HepG2 (cell line): ENCODE results near the gene TAF6. TPM values are rescaled to one million over a fixed set of nuclear protein-coding genes. Genes with fewer than 3 reads are reported as not detected.

Experiments
- ATAC-seq: fragments of 200-7000 bp; cut with Tn5 transposase; 3 replicates; pipeline ENCODE4 v1.9.1; 2020; ENCODE audit warnings: mild to moderate bottlenecking, moderate library complexity
- BruUV-seq: library from RNA; stranded (reverse); fragments of 400-500 nt; replicated peaks from 2 replicates; lab custom pipeline; 2021; lab: Mats Ljungman, UMichigan
- CTCF ChIA-PET: fragments of 300-600 bp; formaldehyde crosslinking; extraction: SDS; loops from one replicate; lab custom pipeline; 2021; ENCODE audit warnings: low total read pairs, inconsistent platforms, low intra/inter-chr PET ratio; lab: Yijun Ruan, JAX
- POLR2A ChIA-PET: fragments of 350-600 bp; sonication (Branson Sonifier 250); formaldehyde crosslinking; loops from one replicate; lab custom pipeline; 2020; ENCODE audit warnings: antibody characterized with exemption, inconsistent platforms; lab: Yijun Ruan, JAX
- DNase-seq: peaks from one replicate; pipeline ENCODE4 v3.0.0-alpha.2; 2015; ENCODE audit warnings: low spot score
- FAIRE-seq: peaks from 3 replicates; lab custom pipeline; 2011; peaks lifted over from hg19 to GRCh38; lab: Jason Lieb, UNC
- H2AFZ ChIP-seq: one replicate; pipeline ENCODE4 v1.6.1; 2011; ENCODE audit warnings: low read length, inconsistent platforms
- H3K27ac ChIP-seq: fragments of 300-600 bp; 3 replicates; pipeline ENCODE4 v1.8.0; 2011; ENCODE audit warnings: mixed run types, mild to moderate bottlenecking, mixed read lengths, low read length, inconsistent platforms; ENCODE audit not compliant: insufficient read depth; ENCODE audit errors: extremely low read length
- H3K27me3 ChIP-seq, 2 experiments: fragments of 200-600 bp in 1 of 2; 2 replicates in 1 of 2; 3 replicates in 1 of 2; pipeline versions ENCODE4 v1.6.0 to v1.8.0; 2011; ENCODE audit warnings: low read length in 2 of 2, mild to moderate bottlenecking in 2 of 2, moderate library complexity in 2 of 2, inconsistent platforms in 1 of 2; ENCODE audit not compliant: insufficient read depth in 2 of 2, control insufficient read depth in 1 of 2
- H3K36me3 ChIP-seq, 2 experiments: fragments of 200-600 bp in 1 of 2; replicated peaks in 1 of 2; 2 replicates in 1 of 2; 3 replicates in 1 of 2; pipeline versions ENCODE4 v1.5.1 to v1.8.0; 2011; ENCODE audit warnings: low read length in 2 of 2, inconsistent platforms in 1 of 2; ENCODE audit not compliant: insufficient read depth in 2 of 2, control insufficient read depth in 1 of 2
- H3K4me1 ChIP-seq: 2 replicates; pipeline ENCODE4 v1.5.1; 2012; ENCODE audit warnings: low read length, inconsistent platforms; ENCODE audit not compliant: insufficient read depth
- H3K4me2 ChIP-seq: 2 replicates; pipeline ENCODE4 v1.6.0; 2011; ENCODE audit warnings: low read depth, low read length, inconsistent platforms
- H3K4me3 ChIP-seq, 3 experiments: fragments of 200-600 bp in 1 of 3; sonication (generic), shearing (Covaris generic) in 1 of 3; replicated peaks in 1 of 3; 2 replicates each; pipeline ENCODE4 v1.5.1; 2011 to 2016; ENCODE audit warnings: low read length in 3 of 3, inconsistent platforms in 2 of 3, low read depth in 2 of 3, mild to moderate bottlenecking in 2 of 3, control low read depth in 1 of 3, mixed read lengths in 1 of 3; ENCODE audit not compliant: insufficient read depth in 1 of 3
- H3K79me2 ChIP-seq: one replicate; pipeline ENCODE4 v1.6.1; 2011; ENCODE audit warnings: low read length, inconsistent platforms; ENCODE audit not compliant: insufficient read depth
- H3K9ac ChIP-seq: 2 replicates; pipeline ENCODE4 v1.6.0; 2011; ENCODE audit warnings: mild to moderate bottlenecking, low read depth, low read length, inconsistent platforms; ENCODE audit not compliant: insufficient read depth
- H3K9me3 ChIP-seq: 2 replicates; pipeline ENCODE4 v1.5.1; 2012; ENCODE audit warnings: mild to moderate bottlenecking, low read length
- H4K20me1 ChIP-seq: 2 replicates; pipeline ENCODE4 v1.6.0; 2011; ENCODE audit warnings: inconsistent platforms, mild to moderate bottlenecking, low read length, moderate library complexity; ENCODE audit not compliant: insufficient read depth
- FOXP1 ChIP-seq, 2 experiments: fragments of 450-650 bp in 1 of 2; IDR thresholded peaks; 2 replicates each; pipeline ENCODE4 v1.6.1; 2017 to 2018; ENCODE audit warnings: antibody characterized with exemption in 1 of 2
- HNRNPH1 ChIP-seq: fragments of 200-400 bp; formaldehyde crosslinking; optimal IDR thresholded peaks from 2 replicates; pipeline ENCODE3; 2017; ENCODE audit warnings: mild to moderate bottlenecking, low read depth, low read length
- HNRNPL ChIP-seq: fragments of 200-400 bp; formaldehyde crosslinking; IDR thresholded peaks from 2 replicates; pipeline ENCODE4 v1.6.1; 2017; ENCODE audit warnings: mild to moderate bottlenecking, low read depth, low read length
- IRX3 ChIP-seq: sonication (generic); formaldehyde crosslinking; IDR thresholded peaks from 2 replicates; pipeline ENCODE4 v1.8.1; 2023; ENCODE audit warnings: mild to moderate bottlenecking, low read depth, missing genetic modification reagents, borderline replicate concordance
- JARID2 ChIP-seq: sonication (generic); formaldehyde crosslinking; IDR thresholded peaks from 2 replicates; pipeline ENCODE4 v1.8.1; 2023; ENCODE audit warnings: missing genetic modification reagents, inconsistent platforms; ENCODE audit not compliant: insufficient replicate concordance
- KDM3A ChIP-seq: IDR thresholded peaks from 2 replicates; pipeline ENCODE4 v1.6.1; 2018; ENCODE audit warnings: low read depth, missing compliant biosample characterization
- KLF9 ChIP-seq: IDR thresholded peaks from 2 replicates; pipeline ENCODE4 v1.6.1; 2016; ENCODE audit warnings: low read depth
- LCORL ChIP-seq, 2 experiments: fragments of 450-650 bp in 1 of 2; sonication (generic) in 1 of 2; formaldehyde crosslinking in 1 of 2; IDR thresholded peaks; 2 replicates each; pipeline versions ENCODE4 v1.5.0 to v1.6.1; 2017 to 2020; ENCODE audit warnings: antibody characterized with exemption in 1 of 2, missing genetic modification reagents in 1 of 2
- MYC ChIP-seq: sonication (generic); formaldehyde crosslinking; IDR thresholded peaks from 2 replicates; pipeline ENCODE4 v1.9.0; 2021; ENCODE audit warnings: missing genetic modification reagents, borderline replicate concordance
- NFRKB ChIP-seq: fragments of 450-650 bp; IDR thresholded peaks from 2 replicates; pipeline ENCODE4 v1.6.1; 2017
- REXO4 ChIP-seq: sonication (generic); formaldehyde crosslinking; IDR thresholded peaks from 2 replicates; pipeline ENCODE4 v1.8.0; 2022; ENCODE audit warnings: missing genetic modification reagents, mild to moderate bottlenecking, borderline replicate concordance
- SCMH1 ChIP-seq: sonication (generic); formaldehyde crosslinking; IDR thresholded peaks from 2 replicates; pipeline ENCODE4 v1.9.0; 2021; ENCODE audit warnings: missing genetic modification reagents, mild to moderate bottlenecking, borderline replicate concordance
- ZNF629 ChIP-seq: sonication (generic); formaldehyde crosslinking; conservative IDR thresholded peaks from 2 replicates; pipeline ENCODE4 v1.5.0; 2020; ENCODE audit warnings: missing genetic modification reagents
- WGBS: methylation state at CpG from one replicate; pipeline ENCODE4 v1.1.6; 2017; ENCODE audit warnings: low lambda C conversion rate; 5-methylcytosine and 5-hydroxymethylcytosine counted together
- in situ Hi-C: cut with HindIII; loops from 2 replicates; pipeline ENCODE4 v1.10.0; 2017; ENCODE audit warnings: low pct_unique_long_range_greater_than_20kb; ENCODE audit not compliant: extremely low pct_ligation_motif_present
- intact Hi-C: fragments of 100-400 bp; cut with micrococcal nuclease; formaldehyde crosslinking; loops from one replicate; pipeline ENCODE4 v1.10.0; 2022; ENCODE audit not compliant: unreplicated experiment
- polyA plus RNA-seq, 8 experiments: library from polyadenylated mRNA; depleted of rRNA in 3 of 8; stranded (reverse) in 7 of 8; unstranded in 1 of 8; fragments of >200 nt; fragmentation: Illumina TruSeq in 4 of 8; extraction: Trizol in 4 of 8; gene quantifications; 2 replicates each; pipeline versions ENCODE4 v1.2.1 to v1.2.3, GENCODE V29; 2011 to 2016; ENCODE audit warnings: low read depth in 4 of 8, missing spikeins in 1 of 8, mixed read lengths in 1 of 8; ENCODE audit not compliant: insufficient read depth in 1 of 8
- total RNA-seq, 5 experiments: library from RNA; depleted of rRNA; stranded (reverse); fragments of >200 nt; fragmentation: Illumina TruSeq; extraction: Trizol; gene quantifications; 2 replicates each; pipeline ENCODE4 v1.2.3, GENCODE V29; 2016; ENCODE audit warnings: low read depth in 1 of 5
- TF ChIP-seq, protein P1 (sequence below): sonication (generic); formaldehyde crosslinking; IDR thresholded peaks from 2 replicates; pipeline ENCODE4 v1.4.0; 2020; ENCODE audit warnings: missing genetic modification reagents
- TF ChIP-seq, protein P2 (sequence below): sonication (generic); formaldehyde crosslinking; IDR thresholded peaks from 2 replicates; pipeline ENCODE4 v1.5.0; 2020; ENCODE audit warnings: missing genetic modification reagents
- TF ChIP-seq, protein P3 (sequence below): sonication (generic); formaldehyde crosslinking; IDR thresholded peaks from 2 replicates; pipeline ENCODE4 v1.8.0; 2022; ENCODE audit warnings: mild to moderate bottlenecking, missing genetic modification reagents, borderline replicate concordance
- TF ChIP-seq, protein P4 (sequence below): sonication (generic); formaldehyde crosslinking; IDR thresholded peaks from 2 replicates; pipeline ENCODE4 v1.4.0; 2020; ENCODE audit warnings: missing genetic modification reagents

The TAF6 gene
- total and polyA plus RNA-seq, 2 of the 13 experiments (the other 11 are each of a cell fraction or from before 2014, with no cell fraction given): 12.9 to 18.8 TPM

DNA sequence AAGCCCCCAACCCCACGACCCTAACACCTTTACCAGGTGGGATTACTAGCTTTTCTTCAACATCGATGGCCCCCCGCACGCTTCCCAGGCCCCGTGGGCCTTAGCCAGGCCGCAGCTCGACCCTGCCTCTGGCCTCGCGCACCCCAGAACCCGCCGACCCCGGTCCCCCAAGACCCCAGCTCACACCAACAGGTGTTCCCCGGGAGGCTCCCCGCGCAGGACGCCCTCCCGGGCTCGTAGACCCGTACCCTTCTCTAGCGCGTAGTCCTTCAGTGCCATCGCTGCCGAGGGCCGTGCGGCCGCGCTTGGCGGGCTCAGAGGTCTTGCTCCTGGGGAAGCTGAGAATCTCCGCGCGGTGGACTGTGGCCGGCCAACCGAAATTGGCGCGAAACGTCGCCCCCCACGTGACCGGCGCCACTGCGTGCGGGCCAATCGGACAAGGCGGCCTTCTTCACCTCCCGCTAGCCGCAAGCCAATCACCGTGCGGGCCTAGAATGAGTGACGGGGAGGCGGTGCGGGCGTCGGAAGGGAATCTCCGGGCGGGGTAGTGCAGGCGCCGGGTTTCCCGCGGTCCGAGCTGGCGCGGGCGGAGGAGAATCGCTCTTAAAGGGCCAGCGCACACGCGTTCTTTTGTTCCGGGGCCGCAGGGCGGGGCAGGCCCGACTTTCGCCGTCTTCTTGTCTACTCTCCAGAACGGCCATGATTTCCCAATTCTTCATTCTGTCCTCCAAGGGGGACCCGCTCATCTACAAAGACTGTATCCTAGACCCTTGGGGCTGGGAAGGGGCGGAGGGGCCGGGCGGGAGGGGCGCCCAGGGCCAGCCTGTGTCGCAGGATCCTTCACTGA, 17.9 kb downstream of the TAF6 start, which contains the start of the genes AP4M1 and MCM7:
Gene AP4M1, plus strand, starts transcription at position 628 of the 847 bp plus-strand sequence. Its CDS starts 72 bp downstream, at position 700.
Gene MCM7, minus strand, starts transcription at position 382 of the 847 bp plus-strand sequence. Its CDS starts 103 bp downstream, at position 279.
- Histone ChIP-seq H3K4me1 (peaks cover 22% of the 10 kb centered on the region), H3K27ac (peak within 1 kb of the TSS; percentile 95), H3K9me3 (no peaks in the 10 kb centered on the region), H3K79me2 (peaks cover 23% of the 10 kb centered on the region), H2AFZ (no peak within 1 kb of the TSS), H3K4me2 (peak within 1 kb of the TSS; percentile 85), H3K27me3 (no peaks in the 10 kb centered on the region), H3K4me3 (peak within 1 kb of the TSS; percentile 85 to 99 (median 86)), H3K36me3 (peaks cover 22 to 33% of the 10 kb centered on the region in 2 experiments), H4K20me1 (no peaks in the 10 kb centered on the region; the same call in 1 of the 2 replicates), H3K9ac (peak within 1 kb of the TSS; percentile 92)
- in situ Hi-C loops: no loop called here
- DNase-seq: peak; percentile 97
- BruUV-seq: TSS peak; percentile 63
- CTCF ChIA-PET: no interaction called here
- peak; percentile 67 for FAIRE-seq
- intact Hi-C loops: loop anchor here (2.0 kb wide), 1 partner anchor 18 kb away; the partner anchor contains the start of genes CNPY4 and TAF6
- under 1% methylated on average over 38 of the region's 80 CpGs for WGBS
- ATAC-seq: peak; percentile 90
- POLR2A ChIA-PET: interaction anchor here (0.8 to 3.5 kb wide), 20 partner anchors 10 to 343 kb away, joined by 3 to 48 read pairs (median 9); partner anchors contain the start of genes AZGP1, CNPY4, COPS6 and LAMTOR4
- peak; percentile 75; the same call in 1 of the 2 replicates for TF ChIP-seq HNRNPL
- TF ChIP-seq MYC: peak; percentile 63
- peak; percentile 84 for TF ChIP-seq IRX3 (CRISPR knock-in tag)
- TF ChIP-seq FOXP1 (IDR thresholded peaks at IDR 0.05): no peak
- TF ChIP-seq FOXP1 (CRISPR knock-in tag; IDR thresholded peaks at IDR 0.05): no peak
- no peak for TF ChIP-seq HNRNPH1
- TF ChIP-seq, protein P1, sequence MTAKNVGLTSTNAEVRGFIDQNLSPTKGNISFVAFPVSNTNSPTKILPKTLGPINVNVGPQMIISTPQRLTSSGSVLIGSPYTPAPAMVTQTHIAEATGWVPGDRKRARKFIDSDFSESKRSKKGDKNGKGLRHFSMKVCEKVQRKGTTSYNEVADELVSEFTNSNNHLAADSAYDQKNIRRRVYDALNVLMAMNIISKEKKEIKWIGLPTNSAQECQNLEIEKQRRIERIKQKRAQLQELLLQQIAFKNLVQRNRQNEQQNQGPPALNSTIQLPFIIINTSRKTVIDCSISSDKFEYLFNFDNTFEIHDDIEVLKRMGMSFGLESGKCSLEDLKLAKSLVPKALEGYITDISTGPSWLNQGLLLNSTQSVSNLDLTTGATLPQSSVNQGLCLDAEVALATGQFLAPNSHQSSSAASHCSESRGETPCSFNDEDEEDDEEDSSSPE: peak; percentile 98
- TF ChIP-seq REXO4 (CRISPR knock-in tag): no peak
- TF ChIP-seq KDM3A (CRISPR knock-in tag): no peak; the same call in 1 of the 2 replicates
- TF ChIP-seq, protein P2, sequence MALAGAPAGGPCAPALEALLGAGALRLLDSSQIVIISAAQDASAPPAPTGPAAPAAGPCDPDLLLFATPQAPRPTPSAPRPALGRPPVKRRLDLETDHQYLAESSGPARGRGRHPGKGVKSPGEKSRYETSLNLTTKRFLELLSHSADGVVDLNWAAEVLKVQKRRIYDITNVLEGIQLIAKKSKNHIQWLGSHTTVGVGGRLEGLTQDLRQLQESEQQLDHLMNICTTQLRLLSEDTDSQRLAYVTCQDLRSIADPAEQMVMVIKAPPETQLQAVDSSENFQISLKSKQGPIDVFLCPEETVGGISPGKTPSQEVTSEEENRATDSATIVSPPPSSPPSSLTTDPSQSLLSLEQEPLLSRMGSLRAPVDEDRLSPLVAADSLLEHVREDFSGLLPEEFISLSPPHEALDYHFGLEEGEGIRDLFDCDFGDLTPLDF (CRISPR knock-in tag): peak; percentile 95
- TF ChIP-seq ZNF629 (CRISPR knock-in tag): peak; percentile 16
- TF ChIP-seq NFRKB: no peak
- no peak for TF ChIP-seq KLF9
- no peak for TF ChIP-seq JARID2 (CRISPR knock-in tag)
- TF ChIP-seq, protein P3, sequence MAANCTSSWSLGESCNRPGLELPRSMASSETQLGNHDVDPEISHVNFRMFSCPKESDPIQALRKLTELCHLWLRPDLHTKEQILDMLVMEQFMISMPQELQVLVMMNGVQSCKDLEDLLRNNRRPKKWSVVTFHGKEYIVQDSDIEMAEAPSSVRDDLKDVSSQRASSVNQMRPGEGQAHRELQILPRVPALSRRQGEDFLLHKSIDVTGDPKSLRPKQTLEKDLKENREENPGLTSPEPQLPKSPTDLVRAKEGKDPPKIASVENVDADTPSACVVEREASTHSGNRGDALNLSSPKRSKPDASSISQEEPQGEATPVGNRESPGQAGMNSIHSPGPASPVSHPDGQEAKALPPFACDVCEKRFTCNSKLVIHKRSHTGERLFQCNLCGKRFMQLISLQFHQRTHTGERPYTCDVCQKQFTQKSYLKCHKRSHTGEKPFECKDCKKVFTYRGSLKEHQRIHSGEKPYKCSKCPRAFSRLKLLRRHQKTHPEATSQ: peak; percentile 94; the same call in 1 of the 2 replicates
- no peak for TF ChIP-seq LCORL (IDR thresholded peaks at IDR 0.05)
- TF ChIP-seq LCORL (CRISPR knock-in tag; IDR thresholded peaks at IDR 0.05): no peak
- TF ChIP-seq, protein P4, sequence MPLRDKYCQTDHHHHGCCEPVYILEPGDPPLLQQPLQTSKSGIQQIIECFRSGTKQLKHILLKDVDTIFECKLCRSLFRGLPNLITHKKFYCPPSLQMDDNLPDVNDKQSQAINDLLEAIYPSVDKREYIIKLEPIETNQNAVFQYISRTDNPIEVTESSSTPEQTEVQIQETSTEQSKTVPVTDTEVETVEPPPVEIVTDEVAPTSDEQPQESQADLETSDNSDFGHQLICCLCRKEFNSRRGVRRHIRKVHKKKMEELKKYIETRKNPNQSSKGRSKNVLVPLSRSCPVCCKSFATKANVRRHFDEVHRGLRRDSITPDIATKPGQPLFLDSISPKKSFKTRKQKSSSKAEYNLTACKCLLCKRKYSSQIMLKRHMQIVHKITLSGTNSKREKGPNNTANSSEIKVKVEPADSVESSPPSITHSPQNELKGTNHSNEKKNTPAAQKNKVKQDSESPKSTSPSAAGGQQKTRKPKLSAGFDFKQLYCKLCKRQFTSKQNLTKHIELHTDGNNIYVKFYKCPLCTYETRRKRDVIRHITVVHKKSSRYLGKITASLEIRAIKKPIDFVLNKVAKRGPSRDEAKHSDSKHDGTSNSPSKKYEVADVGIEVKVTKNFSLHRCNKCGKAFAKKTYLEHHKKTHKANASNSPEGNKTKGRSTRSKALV (CRISPR knock-in tag): no peak
- TF ChIP-seq SCMH1: no peak
